A172 (cell line): Measurements from ENCODE around the gene NPAT. TPM values are rescaled to one million over a fixed set of nuclear protein-coding genes. Genes with fewer than 3 reads are reported as not detected.
"Not testable (repeated sequence)": the region's sequence is repeated elsewhere in the genome, so short reads cannot be mapped to it uniquely, and the experiment has no call there.

Source experiments
- DNase-seq: peaks from one replicate; pipeline ENCODE4 v3.0.0-alpha.2; 2015; ENCODE audit warnings: low spot score
- total RNA-seq: library from RNA; depleted of rRNA; stranded (reverse); fragments of >200 nt; shearing (Covaris generic); gene quantifications from 2 replicates; pipeline ENCODE4 v1.2.3, GENCODE V29; 2014

The NPAT gene
- total RNA-seq, 1 experiment from 2014 or later: 9.1 TPM

GRCh38 chr11:108148556-108148955, 73.9 kb downstream of the NPAT start:
- no peak for DNase-seq

DNA sequence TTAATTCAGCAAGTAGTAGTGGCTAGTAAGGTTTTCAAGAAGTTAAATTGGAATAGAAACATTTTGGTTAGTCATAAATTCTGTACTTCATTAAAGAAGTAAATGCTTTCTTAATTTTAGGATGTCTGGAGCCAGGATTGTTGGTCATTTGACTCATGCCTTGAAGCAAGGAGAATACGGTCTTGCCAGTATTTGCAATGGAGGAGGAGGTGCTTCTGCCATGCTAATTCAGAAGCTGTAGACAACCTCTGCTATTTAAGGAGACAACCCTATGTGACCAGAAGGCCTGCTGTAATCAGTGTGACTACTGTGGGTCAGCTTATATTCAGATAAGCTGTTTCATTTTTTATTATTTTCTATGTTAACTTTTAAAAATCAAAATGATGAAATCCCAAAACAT, 75.3 kb downstream of the NPAT start:
- no peak for DNase-seq

GRCh38 chr11:108144615-108145014, 77.8 kb downstream of the NPAT start:
- no peak for DNase-seq

DNA sequence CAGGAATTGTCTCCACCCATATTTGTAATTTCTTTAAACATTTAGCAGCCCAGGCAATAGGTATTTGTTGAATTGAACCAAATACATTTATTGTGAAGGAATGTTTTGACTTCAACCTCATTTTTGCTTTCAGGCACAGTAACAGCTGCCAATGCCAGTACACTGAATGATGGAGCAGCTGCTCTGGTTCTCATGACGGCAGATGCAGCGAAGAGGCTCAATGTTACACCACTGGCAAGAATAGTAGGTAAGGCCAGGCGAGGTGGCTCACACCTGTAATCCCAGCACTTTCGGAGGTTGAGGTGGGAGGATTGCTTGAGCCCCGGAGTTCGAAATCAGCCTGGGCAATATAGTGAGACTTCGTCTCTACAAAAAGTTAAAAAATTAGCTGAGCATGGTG, 80.1 kb downstream of the NPAT start:
- DNase-seq: no peak

- no peak for DNase-seq
Measured at GRCh38 chr11:108137212-108137611, 85.2 kb downstream of the NPAT start.

GRCh38 chr11:108135845-108136544, 86.4 kb downstream of the NPAT start:
- DNase-seq: peak; percentile 4

- not testable (repeated sequence) for DNase-seq
Measured at GRCh38 chr11:108132993-108133538, 89.4 kb downstream of the NPAT start.

- DNase-seq: no peak
Measured at GRCh38 chr11:108131993-108132392, 90.4 kb downstream of the NPAT start.

DNA sequence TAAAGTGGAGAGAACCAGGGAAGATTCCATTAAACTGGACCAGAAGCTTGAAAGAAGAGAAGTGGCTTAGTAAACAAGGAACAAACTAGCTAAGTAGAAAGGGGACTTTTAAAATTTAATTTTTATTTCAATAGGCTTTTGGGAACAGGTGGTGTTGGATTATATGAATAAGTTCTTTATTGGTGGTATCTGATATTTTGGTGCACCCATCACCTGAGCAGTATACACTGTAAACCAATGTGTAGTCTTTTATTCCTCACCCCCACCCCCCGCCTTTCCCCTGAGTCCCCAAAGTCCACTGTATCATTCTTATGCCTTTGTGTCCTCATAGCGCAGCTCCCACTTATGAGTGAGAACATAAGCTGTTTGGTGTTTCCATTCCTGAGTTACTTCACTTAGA, 93.7 kb downstream of the NPAT start:
- DNase-seq: no peak

DNA sequence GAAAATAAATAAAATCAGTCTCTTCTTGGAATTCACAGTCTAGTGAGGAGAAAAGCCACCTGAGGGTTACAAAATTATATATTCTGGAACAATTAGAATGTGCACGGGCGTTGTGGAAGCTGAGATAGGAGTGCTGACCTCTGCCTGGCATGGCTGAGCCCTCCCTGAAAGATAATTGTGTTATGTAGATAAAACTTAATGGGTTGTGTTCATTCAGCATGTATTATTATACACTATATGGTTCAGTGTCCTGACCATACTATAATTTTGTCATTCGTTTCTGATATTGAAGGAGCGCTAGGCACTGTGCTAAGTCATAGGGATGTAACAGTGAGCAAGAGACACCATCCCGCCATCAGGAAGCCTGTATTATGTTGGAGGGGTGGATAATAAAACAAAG, 97.3 kb downstream of the NPAT start:
- no peak for DNase-seq

DNA sequence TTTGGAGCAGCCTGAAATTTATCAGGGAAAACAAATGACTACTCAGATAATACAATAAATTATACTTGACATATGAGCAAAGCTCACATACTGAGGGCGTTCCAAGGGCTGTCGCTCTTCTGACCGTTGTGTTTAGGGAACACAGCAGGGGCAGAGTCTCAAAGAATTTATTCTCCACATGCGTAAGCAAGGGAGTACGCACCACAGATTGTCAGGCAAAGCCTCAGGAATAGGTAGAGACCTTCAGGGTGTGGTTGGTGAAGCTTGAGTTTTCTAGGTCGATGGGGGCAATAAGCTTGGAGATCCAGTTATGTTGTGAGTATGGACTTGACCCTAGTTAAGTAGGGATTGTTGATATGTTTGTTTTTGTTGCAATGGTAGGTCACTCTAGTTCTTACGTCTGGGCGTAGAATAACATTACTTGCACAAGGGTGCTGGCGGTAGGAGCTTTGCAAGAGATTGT, 100.2 kb downstream of the NPAT start:
- peak; percentile 7 for DNase-seq

DNA sequence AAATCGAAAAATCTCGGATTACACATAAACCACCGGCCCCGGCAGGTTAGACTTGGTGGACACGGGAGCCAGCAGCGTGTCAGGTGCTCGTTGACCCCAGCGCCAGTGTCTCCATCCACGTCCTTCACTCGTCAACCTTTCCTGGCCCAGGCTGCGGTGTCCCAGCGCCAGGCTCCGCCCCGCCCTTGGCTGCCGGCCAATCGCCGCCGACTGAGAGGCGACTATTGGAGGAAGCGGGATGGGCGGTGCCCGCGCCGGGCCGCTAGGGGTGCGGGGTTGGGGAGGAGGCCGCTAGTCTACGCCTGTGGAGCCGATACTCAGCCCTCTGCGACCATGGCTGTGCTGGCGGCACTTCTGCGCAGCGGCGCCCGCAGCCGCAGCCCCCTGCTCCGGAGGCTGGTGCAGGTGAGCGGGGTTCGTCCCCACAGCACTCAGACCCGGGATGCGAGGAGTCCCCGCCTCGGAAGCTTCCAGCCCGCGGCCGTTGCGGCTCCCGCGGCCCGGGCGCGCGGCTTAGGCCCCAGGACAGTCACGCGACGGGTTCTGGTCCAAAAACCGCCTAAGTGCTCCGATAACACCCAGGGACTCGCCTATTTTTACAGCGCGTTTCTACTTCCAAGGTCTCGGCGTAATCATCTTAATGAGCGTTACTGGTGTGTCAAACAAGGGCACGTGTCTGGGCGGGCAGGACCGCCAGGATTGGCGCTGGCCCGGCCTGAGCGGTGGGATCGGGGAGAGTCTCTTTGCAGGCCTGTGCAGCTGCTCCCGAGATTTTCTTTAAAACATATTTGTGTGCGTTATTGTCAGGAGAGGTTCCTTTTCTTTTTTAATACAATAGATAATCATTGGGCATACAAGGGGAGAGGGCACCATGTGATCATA, 100.9 kb downstream of the NPAT start, which contains the start of gene ACAT1:
TSS of gene ACAT1 (plus strand) at position 294 of the 882 bp plus-strand sequence. CDS start at position 334, 40 bp downstream.
- DNase-seq: peak; percentile 61

- DNase-seq: not testable (repeated sequence)
Measured at GRCh38 chr11:108120936-108121273, 101.5 kb downstream of the NPAT start.

DNA sequence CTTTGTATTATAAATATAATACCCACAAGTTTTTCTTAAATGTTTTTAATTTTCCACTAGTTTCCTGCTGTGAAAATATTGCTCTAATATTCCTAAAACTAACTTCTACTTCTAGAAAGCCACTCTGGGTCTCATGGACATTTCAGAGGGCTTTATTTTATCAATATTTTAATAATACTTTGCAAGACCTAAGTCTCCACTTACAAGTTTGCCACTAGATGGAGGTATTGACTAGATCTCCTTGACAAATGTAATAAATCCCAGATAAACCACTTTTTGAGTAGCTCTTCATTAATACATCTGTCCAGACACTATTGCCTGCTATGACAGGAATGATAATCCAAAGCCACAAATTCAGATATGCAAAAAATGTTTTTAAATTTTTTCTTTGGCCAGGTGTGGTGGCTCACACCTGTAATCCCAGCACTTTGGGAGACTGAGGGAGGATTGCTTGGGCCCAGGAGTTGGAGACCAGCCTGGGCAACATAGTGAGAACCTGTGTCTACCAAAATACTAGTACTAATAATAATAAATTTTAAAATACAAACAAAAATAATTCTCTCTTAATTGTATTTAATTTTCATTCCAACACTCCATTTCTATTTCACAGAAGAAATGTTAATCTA, 104.6 kb downstream of the NPAT start:
- DNase-seq: peak; percentile 20

DNA sequence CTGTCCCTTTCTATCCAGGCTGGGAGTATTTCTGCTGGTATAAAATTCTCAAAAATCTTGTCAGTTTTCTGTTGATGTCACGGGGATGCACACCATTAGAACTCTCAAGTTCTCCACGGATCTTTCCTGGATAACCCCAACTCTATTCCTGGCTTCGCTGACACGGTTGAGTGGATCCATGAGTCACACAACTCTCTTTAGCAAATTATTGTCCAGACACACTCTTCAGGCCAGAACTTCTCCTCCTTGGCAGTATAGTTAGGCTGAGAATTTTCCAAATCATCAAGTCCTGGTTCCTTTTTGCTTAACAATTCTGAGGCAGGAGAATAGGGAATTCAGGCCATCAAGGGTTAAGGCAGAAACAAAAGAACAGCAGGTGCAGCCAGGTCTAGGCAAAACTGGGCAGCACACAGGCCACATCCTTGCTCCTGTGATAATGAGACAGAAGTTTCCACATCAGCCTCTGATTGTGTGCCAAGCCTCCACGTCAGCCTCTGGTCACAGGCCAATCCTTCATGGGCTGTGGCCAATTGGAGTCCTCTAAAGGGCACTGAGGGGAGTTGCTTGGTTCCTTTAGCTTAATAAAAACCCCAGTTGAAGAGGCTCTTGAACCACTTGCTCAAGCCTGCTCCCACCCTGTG, 106.8 kb downstream of the NPAT start:
- DNase-seq: peak; percentile 46

- no peak for DNase-seq
Measured at GRCh38 chr11:108112057-108112456, 110.4 kb downstream of the NPAT start.

- no peak for DNase-seq
Measured at GRCh38 chr11:108111126-108111525, 111.3 kb downstream of the NPAT start.
